GM23338 (cell line): Measurements from ENCODE around the gene EML2. TPM values are rescaled to one million over a fixed set of nuclear protein-coding genes. Genes with fewer than 3 reads are reported as not detected.

Source experiments
- ATAC-seq: fragments of 200-7000 bp; cut with Tn5 transposase; 3 replicates; pipeline ENCODE4 v1.9.1; 2020
- DNase-seq: peaks from one replicate; pipeline ENCODE4 v3.0.0-alpha.2; 2015; ENCODE audit warnings: low spot score
- H2AFZ ChIP-seq: fragments of 200-600 bp; sonication (generic); 2 replicates; pipeline ENCODE4 v1.8.0; 2016; ENCODE audit warnings: antibody characterized with exemption, mild to moderate bottlenecking, moderate library complexity
- H3F3A ChIP-seq: fragments of 200-600 bp; sonication (generic); replicated peaks from 2 replicates; pipeline ENCODE4 v1.8.0; 2017; ENCODE audit warnings: antibody characterized with exemption, mixed run types, low read depth
- H3K27ac ChIP-seq: fragments of 200-600 bp; sonication (generic); 2 replicates; pipeline ENCODE4 v1.6.1; 2016; ENCODE audit warnings: low read depth
- H3K27me3 ChIP-seq: fragments of 200-600 bp; sonication (generic); 2 replicates; pipeline ENCODE4 v1.8.0; 2016; ENCODE audit warnings: mild to moderate bottlenecking, mixed run types, moderate library complexity; ENCODE audit not compliant: insufficient read depth
- H3K36me3 ChIP-seq: fragments of 200-600 bp; sonication (generic); 2 replicates; pipeline ENCODE4 v1.8.0; 2016; ENCODE audit warnings: mild to moderate bottlenecking; ENCODE audit not compliant: insufficient read depth
- H3K4me1 ChIP-seq: fragments of 200-600 bp; sonication (generic); 2 replicates; pipeline ENCODE4 v1.8.0; 2016; ENCODE audit warnings: mild to moderate bottlenecking, moderate library complexity; ENCODE audit not compliant: insufficient read depth
- H3K4me2 ChIP-seq: fragments of 200-600 bp; sonication (generic); 2 replicates; pipeline ENCODE4 v1.7.1; 2017; ENCODE audit warnings: mixed run types
- H3K4me3 ChIP-seq: fragments of 200-600 bp; sonication (generic); 2 replicates; pipeline ENCODE4 v1.6.1; 2016; ENCODE audit warnings: mixed run types
- H3K79me2 ChIP-seq: fragments of 200-600 bp; sonication (generic); replicated peaks from 2 replicates; pipeline ENCODE4 v1.8.0; 2017; ENCODE audit warnings: mild to moderate bottlenecking; ENCODE audit not compliant: insufficient read depth
- H3K9me2 ChIP-seq: fragments of 200-600 bp; sonication (generic); 2 replicates; pipeline ENCODE4 v1.8.0; 2017; ENCODE audit not compliant: insufficient read depth
- H4K20me1 ChIP-seq: fragments of 200-600 bp; sonication (generic); replicated peaks from 2 replicates; pipeline ENCODE4 v1.8.0; 2017; ENCODE audit warnings: mild to moderate bottlenecking; ENCODE audit not compliant: insufficient read depth
- H3K27ac Mint-ChIP-seq: 2 replicates; pipeline ENCODE4 v1.8.0; 2020; ENCODE audit warnings: inconsistent platforms, mild to moderate bottlenecking, moderate library complexity, mixed read lengths
- H3K27me3 Mint-ChIP-seq: 3 replicates; pipeline ENCODE4 v1.8.0; 2022; ENCODE audit warnings: low read depth, mild to moderate bottlenecking, moderate library complexity, mixed read lengths, inconsistent platforms; ENCODE audit not compliant: insufficient read depth, poor library complexity
- H3K36me3 Mint-ChIP-seq: 3 replicates; pipeline ENCODE4 v1.8.0; 2021; ENCODE audit warnings: low read depth, mild to moderate bottlenecking, inconsistent platforms, moderate library complexity, mixed read lengths
- H3K4me1 Mint-ChIP-seq: 3 replicates; pipeline ENCODE4 v1.8.0; 2020; ENCODE audit warnings: mild to moderate bottlenecking, inconsistent platforms, mixed read lengths
- H3K4me3 Mint-ChIP-seq: 3 replicates; pipeline ENCODE4 v1.8.0; 2021; ENCODE audit warnings: moderate library complexity, mild to moderate bottlenecking, inconsistent platforms, mixed read lengths
- H3K9me3 Mint-ChIP-seq: 3 replicates; pipeline ENCODE4 v1.8.0; 2020; ENCODE audit warnings: moderate library complexity, mild to moderate bottlenecking, inconsistent platforms, mixed read lengths
- EZH2 ChIP-seq: fragments of 200-600 bp; sonication (generic); IDR thresholded peaks from one replicate; pipeline ENCODE4 v1.8.0; 2017; ENCODE audit warnings: antibody characterized with exemption, mild to moderate bottlenecking, low read depth; ENCODE audit not compliant: unreplicated experiment
- EZH2phosphoT487 ChIP-seq: fragments of 200-600 bp; sonication (generic); IDR thresholded peaks from one replicate; pipeline ENCODE4 v1.8.1; 2018; ENCODE audit warnings: antibody characterized with exemption; ENCODE audit not compliant: unreplicated experiment
- JUNB ChIP-seq: IDR thresholded peaks from one replicate; pipeline ENCODE4 v1.6.1; 2016; ENCODE audit warnings: antibody characterized with exemption; ENCODE audit not compliant: unreplicated experiment
- NANOG ChIP-seq: IDR thresholded peaks from 2 replicates; pipeline ENCODE4 v1.6.1; 2016; ENCODE audit warnings: antibody characterized with exemption, borderline replicate concordance
- ZNF114 ChIP-seq: fragments of 250-450 bp; sonication (Bioruptor Pico); IDR thresholded peaks from 2 replicates; pipeline ENCODE4 v1.5.0; 2020; ENCODE audit warnings: mild to moderate bottlenecking, moderate library complexity
- ZNF331 ChIP-seq: fragments of 250-450 bp; sonication (Bioruptor Pico); IDR thresholded peaks from 2 replicates; pipeline ENCODE4 v1.5.0; 2020; ENCODE audit warnings: low read depth, mild to moderate bottlenecking, moderate library complexity
- ZNF462 ChIP-seq: fragments of 250-450 bp; sonication (Bioruptor Pico); IDR thresholded peaks from 2 replicates; pipeline ENCODE4 v1.5.0; 2020; ENCODE audit warnings: mild to moderate bottlenecking, moderate library complexity
- polyA plus RNA-seq: library from polyadenylated mRNA; unstranded; fragments of >200 nt; fragmentation: Nextera tagmentation; extraction: Ambion mirVana; gene quantifications from 2 replicates; pipeline ENCODE4 v1.2.1, GENCODE V29; 2016
- total RNA-seq: library from RNA; depleted of rRNA; stranded (reverse); fragments of >200 nt; shearing (Covaris generic); gene quantifications from 2 replicates; pipeline ENCODE4 v1.2.3, GENCODE V29; 2014
- TF ChIP-seq, protein P1 (sequence below), 2 experiments: fragments of 200-600 bp in 1 of 2; sonication (generic) in 1 of 2; conservative IDR thresholded peaks; 2 replicates each; pipeline versions ENCODE4 v1.5.1 to v1.6.1; 2016 to 2017; ENCODE audit warnings: antibody characterized with exemption in 2 of 2, low read depth in 2 of 2, mild to moderate bottlenecking in 2 of 2, moderate library complexity in 1 of 2
- TF ChIP-seq, protein P2 (sequence below): IDR thresholded peaks from 2 replicates; pipeline ENCODE4 v1.6.1; 2016; ENCODE audit warnings: antibody characterized with exemption
- TF ChIP-seq, protein P3 (sequence below): IDR thresholded peaks from one replicate; pipeline ENCODE4 v1.6.1; 2018; ENCODE audit warnings: antibody characterized with exemption; ENCODE audit not compliant: unreplicated experiment

EML2 gene
- total and polyA plus RNA-seq, 2 experiments from 2014 or later = 7.1 to 33.9 TPM

DNA sequence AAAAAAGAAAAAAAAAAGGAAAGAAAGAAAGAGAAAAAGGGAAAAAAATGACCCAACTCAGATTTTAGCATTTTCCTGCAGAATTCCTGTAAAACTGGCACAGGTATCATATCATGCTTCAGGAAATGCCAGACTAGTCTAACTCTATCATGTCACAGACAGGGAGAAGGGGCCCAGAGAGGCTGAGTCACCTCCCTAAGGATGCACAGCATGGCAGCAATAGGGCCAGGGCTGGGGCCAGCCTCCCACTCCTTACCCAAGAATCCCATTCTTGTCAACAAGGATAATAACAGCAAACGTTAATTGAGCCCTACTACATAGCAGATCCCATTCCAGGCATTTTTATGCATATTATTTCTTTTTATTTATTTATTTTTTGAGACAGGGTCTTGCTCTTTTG, 45.7 kb downstream of the EML2 start (continued):
- no peak for TF ChIP-seq ZNF462 (CRISPR knock-in tag)
- TF ChIP-seq ZNF114 (CRISPR knock-in tag) = no peak
- TF ChIP-seq, protein P1, sequence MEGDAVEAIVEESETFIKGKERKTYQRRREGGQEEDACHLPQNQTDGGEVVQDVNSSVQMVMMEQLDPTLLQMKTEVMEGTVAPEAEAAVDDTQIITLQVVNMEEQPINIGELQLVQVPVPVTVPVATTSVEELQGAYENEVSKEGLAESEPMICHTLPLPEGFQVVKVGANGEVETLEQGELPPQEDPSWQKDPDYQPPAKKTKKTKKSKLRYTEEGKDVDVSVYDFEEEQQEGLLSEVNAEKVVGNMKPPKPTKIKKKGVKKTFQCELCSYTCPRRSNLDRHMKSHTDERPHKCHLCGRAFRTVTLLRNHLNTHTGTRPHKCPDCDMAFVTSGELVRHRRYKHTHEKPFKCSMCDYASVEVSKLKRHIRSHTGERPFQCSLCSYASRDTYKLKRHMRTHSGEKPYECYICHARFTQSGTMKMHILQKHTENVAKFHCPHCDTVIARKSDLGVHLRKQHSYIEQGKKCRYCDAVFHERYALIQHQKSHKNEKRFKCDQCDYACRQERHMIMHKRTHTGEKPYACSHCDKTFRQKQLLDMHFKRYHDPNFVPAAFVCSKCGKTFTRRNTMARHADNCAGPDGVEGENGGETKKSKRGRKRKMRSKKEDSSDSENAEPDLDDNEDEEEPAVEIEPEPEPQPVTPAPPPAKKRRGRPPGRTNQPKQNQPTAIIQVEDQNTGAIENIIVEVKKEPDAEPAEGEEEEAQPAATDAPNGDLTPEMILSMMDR (conservative IDR thresholded peaks at IDR 0.05; ENCODE audit: low read depth in 2 of 2) = no peak
- no peak for TF ChIP-seq JUNB
- no peak for TF ChIP-seq EZH2phosphoT487
- no peak for TF ChIP-seq NANOG

DNA sequence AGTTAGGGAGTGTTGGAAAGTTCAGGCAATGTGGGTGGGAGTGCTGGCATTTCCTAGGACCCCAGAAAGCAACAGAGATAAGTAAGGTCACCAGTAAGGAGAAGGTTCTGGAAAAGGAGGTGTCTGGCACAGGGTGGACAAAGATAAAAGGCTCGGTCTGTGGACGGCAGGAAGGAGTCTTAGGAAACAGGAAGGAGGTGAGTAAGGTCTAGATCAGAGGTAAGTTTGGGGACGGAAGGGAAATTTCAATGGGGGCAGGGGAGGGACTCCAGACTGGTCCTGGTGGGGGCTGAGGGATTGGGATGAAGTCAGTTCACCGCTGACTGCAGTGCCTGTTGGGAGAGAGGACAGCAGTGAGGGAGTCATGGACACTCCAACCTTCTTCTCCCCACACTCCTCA, 46.8 kb downstream of the EML2 start:
- peaks cover 30% of the 10 kb centered on the region for H3K27me3 Mint-ChIP-seq
- Histone ChIP-seq H3K9me2 (no peaks in the 10 kb centered on the region), H4K20me1 (no peaks in the 10 kb centered on the region; the same call in 1 of the 2 replicates), H2AFZ (no peak overlapping the region), H3K4me1 (peaks cover 8% of the 10 kb centered on the region), H3K4me3 (no peak overlapping the region), H3K27ac (no peak overlapping the region), H3K79me2 (no peaks in the 10 kb centered on the region), H3K4me2 (no peak overlapping the region), H3K27me3 (peaks cover 59% of the 10 kb centered on the region), H3K36me3 (no peaks in the 10 kb centered on the region), H3F3A (peaks cover 5% of the 10 kb centered on the region; the same call in 1 of the 2 replicates)
- peaks cover 8% of the 10 kb centered on the region; the same call in 2 of the 3 replicates for H3K9me3 Mint-ChIP-seq
- H3K4me1 Mint-ChIP-seq = peaks cover 10% of the 10 kb centered on the region
- ATAC-seq (no peak), DNase-seq (no peak)
- H3K36me3 Mint-ChIP-seq = no peaks in the 10 kb centered on the region; the same call in 2 of the 3 replicates
- H3K4me3 Mint-ChIP-seq = no peak overlapping the region
- no peak overlapping the region for H3K27ac Mint-ChIP-seq
- TF ChIP-seq JUNB = no peak
- TF ChIP-seq, protein P2, sequence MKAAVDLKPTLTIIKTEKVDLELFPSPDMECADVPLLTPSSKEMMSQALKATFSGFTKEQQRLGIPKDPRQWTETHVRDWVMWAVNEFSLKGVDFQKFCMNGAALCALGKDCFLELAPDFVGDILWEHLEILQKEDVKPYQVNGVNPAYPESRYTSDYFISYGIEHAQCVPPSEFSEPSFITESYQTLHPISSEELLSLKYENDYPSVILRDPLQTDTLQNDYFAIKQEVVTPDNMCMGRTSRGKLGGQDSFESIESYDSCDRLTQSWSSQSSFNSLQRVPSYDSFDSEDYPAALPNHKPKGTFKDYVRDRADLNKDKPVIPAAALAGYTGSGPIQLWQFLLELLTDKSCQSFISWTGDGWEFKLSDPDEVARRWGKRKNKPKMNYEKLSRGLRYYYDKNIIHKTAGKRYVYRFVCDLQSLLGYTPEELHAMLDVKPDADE = no peak
- TF ChIP-seq EZH2 = no peak
- TF ChIP-seq ZNF114 (CRISPR knock-in tag) = no peak
- TF ChIP-seq, protein P3, sequence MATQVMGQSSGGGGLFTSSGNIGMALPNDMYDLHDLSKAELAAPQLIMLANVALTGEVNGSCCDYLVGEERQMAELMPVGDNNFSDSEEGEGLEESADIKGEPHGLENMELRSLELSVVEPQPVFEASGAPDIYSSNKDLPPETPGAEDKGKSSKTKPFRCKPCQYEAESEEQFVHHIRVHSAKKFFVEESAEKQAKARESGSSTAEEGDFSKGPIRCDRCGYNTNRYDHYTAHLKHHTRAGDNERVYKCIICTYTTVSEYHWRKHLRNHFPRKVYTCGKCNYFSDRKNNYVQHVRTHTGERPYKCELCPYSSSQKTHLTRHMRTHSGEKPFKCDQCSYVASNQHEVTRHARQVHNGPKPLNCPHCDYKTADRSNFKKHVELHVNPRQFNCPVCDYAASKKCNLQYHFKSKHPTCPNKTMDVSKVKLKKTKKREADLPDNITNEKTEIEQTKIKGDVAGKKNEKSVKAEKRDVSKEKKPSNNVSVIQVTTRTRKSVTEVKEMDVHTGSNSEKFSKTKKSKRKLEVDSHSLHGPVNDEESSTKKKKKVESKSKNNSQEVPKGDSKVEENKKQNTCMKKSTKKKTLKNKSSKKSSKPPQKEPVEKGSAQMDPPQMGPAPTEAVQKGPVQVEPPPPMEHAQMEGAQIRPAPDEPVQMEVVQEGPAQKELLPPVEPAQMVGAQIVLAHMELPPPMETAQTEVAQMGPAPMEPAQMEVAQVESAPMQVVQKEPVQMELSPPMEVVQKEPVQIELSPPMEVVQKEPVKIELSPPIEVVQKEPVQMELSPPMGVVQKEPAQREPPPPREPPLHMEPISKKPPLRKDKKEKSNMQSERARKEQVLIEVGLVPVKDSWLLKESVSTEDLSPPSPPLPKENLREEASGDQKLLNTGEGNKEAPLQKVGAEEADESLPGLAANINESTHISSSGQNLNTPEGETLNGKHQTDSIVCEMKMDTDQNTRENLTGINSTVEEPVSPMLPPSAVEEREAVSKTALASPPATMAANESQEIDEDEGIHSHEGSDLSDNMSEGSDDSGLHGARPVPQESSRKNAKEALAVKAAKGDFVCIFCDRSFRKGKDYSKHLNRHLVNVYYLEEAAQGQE = no peak
- TF ChIP-seq ZNF331 (CRISPR knock-in tag) = no peak
- TF ChIP-seq, protein P1 (conservative IDR thresholded peaks at IDR 0.05; ENCODE audit: low read depth in 2 of 2) = no peak
